GM19397 (cell line): Measurements from ENCODE around the gene HELQ.
"Not testable (repeated sequence)": the region's sequence is repeated elsewhere in the genome, so short reads cannot be mapped to it uniquely, and the experiment has no call there.

Experiments
- ATAC-seq: cut with Tn5 transposase; IDR thresholded peaks from one replicate; pipeline ENCODE4 v1.9.1; 2021; ENCODE audit warnings: mild to moderate bottlenecking, moderate library complexity; ENCODE audit not compliant: unreplicated experiment

HELQ gene, protein sequence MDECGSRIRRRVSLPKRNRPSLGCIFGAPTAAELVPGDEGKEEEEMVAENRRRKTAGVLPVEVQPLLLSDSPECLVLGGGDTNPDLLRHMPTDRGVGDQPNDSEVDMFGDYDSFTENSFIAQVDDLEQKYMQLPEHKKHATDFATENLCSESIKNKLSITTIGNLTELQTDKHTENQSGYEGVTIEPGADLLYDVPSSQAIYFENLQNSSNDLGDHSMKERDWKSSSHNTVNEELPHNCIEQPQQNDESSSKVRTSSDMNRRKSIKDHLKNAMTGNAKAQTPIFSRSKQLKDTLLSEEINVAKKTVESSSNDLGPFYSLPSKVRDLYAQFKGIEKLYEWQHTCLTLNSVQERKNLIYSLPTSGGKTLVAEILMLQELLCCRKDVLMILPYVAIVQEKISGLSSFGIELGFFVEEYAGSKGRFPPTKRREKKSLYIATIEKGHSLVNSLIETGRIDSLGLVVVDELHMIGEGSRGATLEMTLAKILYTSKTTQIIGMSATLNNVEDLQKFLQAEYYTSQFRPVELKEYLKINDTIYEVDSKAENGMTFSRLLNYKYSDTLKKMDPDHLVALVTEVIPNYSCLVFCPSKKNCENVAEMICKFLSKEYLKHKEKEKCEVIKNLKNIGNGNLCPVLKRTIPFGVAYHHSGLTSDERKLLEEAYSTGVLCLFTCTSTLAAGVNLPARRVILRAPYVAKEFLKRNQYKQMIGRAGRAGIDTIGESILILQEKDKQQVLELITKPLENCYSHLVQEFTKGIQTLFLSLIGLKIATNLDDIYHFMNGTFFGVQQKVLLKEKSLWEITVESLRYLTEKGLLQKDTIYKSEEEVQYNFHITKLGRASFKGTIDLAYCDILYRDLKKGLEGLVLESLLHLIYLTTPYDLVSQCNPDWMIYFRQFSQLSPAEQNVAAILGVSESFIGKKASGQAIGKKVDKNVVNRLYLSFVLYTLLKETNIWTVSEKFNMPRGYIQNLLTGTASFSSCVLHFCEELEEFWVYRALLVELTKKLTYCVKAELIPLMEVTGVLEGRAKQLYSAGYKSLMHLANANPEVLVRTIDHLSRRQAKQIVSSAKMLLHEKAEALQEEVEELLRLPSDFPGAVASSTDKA

DNA sequence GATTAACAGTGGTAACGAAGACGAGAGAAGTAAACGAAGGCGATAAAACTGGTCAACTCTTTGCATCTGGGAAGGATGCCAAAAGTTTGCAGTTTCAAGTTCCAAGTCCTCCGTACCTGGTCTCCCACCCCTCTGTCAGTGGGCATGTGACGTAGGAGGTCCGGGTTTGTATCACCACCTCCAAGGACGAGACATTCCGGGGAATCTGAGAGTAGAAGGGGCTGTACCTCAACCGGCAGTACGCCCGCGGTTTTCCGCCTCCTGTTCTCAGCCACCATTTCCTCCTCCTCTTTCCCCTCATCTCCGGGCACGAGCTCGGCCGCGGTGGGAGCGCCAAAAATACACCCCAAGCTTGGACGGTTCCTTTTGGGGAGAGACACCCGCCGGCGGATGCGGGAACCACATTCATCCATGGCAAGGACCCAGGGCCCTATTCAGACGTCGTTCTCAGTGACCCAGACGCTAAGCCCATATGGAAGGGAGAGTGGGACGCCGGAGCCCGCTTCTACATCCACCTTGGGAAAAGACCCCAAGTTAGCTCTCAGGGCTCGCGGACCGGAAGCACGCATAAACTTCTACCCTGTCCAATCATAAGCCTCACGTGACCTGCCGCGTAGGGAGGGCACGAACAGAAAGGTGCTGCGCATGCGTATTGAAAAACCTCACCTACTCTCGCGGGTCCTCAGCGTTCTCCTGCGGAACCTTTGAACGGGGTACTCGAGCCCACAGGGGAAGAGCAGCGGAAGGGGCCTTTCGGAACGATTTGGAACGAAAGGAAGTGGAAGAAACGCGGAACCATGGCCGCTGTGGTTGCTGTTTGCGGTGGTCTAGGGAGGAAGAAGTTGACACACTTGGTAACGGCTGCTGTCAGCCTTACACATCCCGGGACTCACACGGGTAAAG is at the start of gene HELQ, which contains the start of gene MRPS18C:
HELQ (minus strand) TSS at position 543 of the 903 bp plus-strand sequence; CDS start at position 413, 130 bp downstream.
MRPS18C (plus strand) TSS at position 778 of the 903 bp plus-strand sequence; CDS start at position 798, 20 bp downstream.
- peak; percentile 97 for ATAC-seq

DNA sequence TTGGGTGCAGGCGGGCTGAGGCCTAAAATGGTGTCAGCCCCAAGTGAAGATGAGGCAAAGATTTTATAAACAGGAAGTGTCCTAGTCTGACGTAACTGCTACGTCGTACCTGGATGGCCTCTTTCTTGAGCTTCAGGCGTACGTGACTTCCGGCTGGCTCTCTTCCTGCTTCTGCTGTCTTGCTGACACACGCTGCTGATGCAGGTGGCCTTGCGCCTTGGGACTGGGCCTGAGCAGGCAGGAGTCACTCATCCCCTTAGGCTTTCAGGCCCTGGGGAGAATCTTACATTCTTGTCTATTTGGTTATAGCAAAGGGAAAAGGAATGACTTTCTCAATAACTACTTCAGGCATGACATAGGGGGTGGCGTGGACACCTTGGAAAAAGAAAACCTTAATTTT is 49.4 kb upstream of the HELQ start:
- ATAC-seq: no peak

GRCh38 chr4:83504503-83504902 is 48.9 kb upstream of the HELQ start:
- ATAC-seq: no peak

- no peak for ATAC-seq
Observed at GRCh38 chr4:83503974-83504373, 48.4 kb upstream of the HELQ start.

GRCh38 chr4:83501671-83502070 is 46.0 kb upstream of the HELQ start:
- ATAC-seq: not testable (repeated sequence)

GRCh38 chr4:83498187-83498586 is 42.6 kb upstream of the HELQ start:
- no peak for ATAC-seq

DNA sequence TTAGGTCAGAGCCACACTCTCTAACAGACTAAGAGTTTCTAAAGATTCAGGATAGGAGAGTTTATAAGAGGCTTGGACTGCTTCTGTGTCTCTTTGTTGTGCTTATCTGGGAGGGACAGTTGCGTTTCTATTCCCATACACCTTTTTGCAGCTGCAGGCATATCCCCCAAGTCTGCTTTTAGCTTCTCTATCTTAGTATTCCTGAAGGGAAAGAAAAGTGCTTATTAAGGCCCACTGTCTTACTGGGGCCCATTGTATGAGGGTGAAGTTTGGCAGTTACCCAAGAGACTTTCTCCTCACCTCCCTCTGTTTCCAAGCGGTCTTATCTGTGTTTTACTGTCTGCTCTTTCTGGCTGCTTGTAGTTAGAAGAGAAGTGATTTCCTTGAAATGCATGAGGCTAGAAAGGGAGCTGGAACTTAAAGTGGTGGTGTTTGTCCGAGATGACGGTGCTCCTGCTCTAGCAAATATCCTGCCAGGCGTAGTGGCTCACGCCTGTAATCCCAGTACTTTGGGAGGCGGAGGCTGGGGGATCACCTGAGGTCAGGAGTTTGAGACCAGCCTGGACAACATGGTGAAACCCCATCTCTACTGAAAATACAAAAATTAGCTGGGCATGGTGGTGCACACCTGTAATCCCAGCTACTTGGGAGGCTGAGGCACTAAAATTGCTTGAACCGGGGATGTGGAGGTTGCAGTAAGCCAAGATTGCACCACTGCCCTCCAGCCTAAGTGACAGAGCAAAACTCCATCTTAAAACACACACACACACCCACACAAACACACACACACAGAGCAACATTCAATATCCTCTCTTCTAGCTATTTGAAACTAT is 40.7 kb upstream of the HELQ start:
- ATAC-seq: not testable (repeated sequence)

DNA sequence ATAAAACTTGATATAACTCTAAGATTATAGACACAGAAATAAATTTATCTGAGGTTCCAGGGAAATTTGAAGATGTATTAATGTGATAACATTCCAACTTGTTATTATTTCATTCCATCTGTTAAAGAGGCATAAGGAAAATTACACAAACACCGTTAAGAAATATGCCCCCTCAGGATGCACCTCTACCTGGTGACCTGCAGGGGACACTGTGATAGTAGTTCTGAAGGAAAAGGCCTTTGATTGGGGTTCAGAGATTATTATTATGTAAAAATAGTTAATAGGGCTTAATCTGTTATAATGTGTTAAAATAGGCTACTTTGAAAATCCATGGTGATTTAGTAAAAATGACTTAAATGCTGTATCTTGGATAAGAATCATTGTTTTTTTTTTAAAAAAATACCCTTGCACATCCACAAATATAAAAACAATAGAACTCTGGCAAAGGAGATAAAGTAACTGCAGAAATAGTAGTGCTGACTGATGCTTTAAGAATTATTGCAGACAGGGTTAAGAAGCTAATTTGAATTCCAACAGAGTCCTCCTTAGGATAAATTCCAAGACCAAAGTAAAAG is 35.3 kb upstream of the HELQ start:
- ATAC-seq: no peak

DNA sequence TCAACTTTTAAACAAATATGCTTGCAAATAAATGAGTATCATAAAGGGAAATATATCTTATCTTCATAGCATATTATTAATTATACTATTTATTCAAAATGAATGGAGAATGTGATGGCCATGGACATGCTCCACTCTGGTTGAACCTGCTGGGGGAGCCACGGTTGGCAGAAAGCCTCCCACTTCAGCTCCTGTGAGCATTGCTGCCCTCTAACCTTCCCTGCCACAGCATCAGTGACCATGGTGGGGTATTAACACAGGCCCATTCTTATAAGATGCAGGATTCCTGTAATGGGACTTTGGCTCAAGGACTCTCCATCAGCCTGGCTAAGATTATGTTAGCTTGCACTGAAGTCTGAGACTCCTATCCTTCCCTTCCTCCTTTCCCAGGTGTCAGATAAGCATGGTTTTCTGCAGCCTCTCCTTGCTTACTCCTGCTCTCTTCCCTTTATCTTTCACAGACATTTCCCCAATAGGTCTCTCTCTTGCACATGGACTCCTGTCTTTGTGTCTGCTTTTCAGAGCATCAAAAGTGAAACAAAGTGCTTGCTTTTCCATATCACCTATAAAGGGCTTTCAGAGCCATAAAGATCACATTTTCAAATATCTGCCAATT is 34.2 kb upstream of the HELQ start:
- no peak for ATAC-seq

DNA sequence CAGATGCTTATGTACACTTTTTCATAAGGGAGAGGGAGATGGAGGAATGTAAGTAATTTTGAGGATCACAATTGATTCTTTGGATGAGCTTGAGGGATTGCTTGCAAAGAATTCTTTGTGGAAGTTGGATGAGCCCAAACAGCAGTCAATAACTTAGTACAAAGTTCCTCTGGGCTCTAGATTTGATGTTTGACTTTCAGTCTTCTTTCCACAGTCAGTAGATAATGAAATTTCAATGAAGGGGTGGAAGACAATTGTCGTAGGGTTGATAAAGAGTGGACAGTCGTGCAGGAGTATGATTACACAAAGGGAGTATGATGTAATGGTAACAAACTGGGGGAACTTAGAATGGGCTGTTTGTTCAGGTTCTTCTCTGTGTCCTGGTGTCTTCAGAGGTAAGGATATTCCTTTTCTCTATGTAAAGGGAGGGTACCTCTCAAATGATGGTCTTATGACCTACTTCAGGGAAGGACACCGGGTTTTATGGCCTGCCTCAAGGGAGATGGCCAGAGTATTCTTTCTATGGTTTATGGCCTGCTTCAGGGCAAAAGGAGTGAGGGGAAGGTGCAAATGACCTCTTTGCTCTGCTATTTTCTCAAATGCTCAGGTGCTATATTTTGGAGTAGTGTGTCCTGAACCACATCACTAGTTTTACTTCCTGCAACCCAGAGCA is 31.0 kb upstream of the HELQ start:
- ATAC-seq: no peak

- peak; percentile 96 for ATAC-seq
Observed at GRCh38 chr4:83484500-83485461, 29.2 kb upstream of the HELQ start, which contains the start of gene ABRAXAS1. Gene ABRAXAS1 (minus strand): TSS chr4:83485100. CDS start chr4:83485072, 28 bp downstream.

- no peak for ATAC-seq
Observed at GRCh38 chr4:83473966-83474365, 18.3 kb upstream of the HELQ start.

GRCh38 chr4:83473423-83473822 is 17.8 kb upstream of the HELQ start:
- ATAC-seq: no peak

GRCh38 chr4:83456184-83456501 is 520 bp upstream of the HELQ start:
- no peak for ATAC-seq

DNA sequence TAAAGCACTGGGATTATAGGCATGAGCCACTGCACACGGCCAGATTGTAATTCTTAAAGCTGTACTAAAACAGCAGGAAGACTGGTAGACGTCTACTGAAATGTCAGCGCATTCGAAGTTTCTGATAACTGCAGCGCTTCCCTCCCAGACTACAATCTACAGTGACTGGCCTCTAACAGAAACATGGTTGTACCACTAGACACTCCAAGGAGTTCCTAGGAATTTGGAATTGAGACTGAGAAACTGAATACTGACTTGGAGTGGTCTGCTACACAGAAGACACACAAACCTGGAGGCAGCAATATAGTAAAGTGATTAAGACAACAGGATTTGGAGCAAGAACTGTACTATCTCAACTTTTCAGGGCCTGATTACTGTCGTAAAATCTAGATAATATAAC is 937 bp downstream of the HELQ start:
- no peak for ATAC-seq

GRCh38 chr4:83449009-83449408 is 6.6 kb downstream of the HELQ start:
- ATAC-seq: no peak

DNA sequence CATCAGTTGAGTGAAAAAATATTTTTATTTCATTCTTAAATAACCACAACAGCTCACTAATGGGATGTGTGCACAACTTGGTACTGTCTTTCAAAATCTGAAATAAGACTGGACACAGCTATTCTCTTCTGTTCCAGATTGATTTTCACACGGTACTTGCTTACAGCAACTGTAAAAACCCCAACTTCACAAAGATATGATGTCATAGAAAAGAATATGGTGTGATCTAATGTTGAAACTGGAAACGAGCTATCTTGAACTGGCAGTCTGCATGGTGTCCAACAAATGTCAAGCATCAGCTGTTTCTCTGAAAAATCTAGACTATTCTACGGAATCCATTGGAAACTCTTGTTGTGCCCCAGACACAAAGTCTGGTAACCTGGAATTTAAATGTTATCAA is 14.7 kb downstream of the HELQ start:
- no peak for ATAC-seq
